ENCODE results near the gene NUP50. TPM values are rescaled to one million over a fixed set of nuclear protein-coding genes. Genes with fewer than 3 reads are reported as not detected.

Gene NUP50
- polyA plus RNA-seq, 1 donor (not counting 4 experiments of a cell fraction or from before 2014, with no cell fraction given) = 28.1 TPM

DNA sequence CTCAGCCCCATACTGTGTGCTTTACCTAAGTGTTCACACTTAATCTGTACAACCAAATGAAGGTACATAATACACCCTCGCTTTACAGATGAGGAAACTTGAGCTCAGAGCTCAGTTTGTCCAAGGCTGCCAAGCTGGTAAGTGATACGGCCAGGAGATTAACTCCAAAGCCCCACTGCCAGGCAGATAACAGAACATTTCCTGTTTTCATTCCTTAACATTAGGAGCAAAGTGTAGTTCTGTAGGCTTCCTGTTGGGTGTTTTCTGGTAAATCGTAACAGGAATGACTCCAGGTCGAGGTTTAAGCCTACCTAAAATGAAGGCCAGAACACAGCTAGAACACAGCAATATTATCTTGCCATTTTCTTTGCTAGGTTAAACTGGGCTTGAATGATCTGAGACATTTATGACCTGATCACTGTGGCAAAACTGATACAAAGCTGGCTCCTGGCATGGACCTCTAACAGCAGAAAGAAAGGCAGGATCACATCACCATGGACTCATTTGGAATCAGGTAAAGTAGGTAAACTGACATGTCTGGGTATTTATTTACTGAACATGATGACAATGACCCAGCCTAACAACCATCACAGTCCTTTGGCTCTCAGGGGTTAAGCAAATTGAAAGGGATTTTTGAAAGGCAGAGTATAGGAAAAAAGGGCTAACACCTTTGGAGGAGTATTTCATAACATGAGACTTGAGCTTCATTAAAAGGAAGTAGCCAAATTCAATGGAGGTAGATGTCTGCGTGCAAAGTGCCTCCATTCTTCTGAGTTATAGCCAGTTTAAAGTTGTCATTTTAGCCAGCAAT lies 3.9 kb upstream of the NUP50 start:
- Histone ChIP-seq H3K4me1 (ENCODE audit: control insufficient read depth, extremely low read depth, insufficient read depth, low read length) (peaks cover 15% of the 10 kb centered on the region), H2AFZ (ENCODE audit: control insufficient read depth, low read length) (no peak overlapping the region), H3K9me1 (ENCODE audit: control insufficient read depth, extremely low read depth, insufficient read depth, low read length) (peaks cover 2% of the 10 kb centered on the region), H3K4me2 (ENCODE audit: control insufficient read depth, extremely low read depth, insufficient read depth, low read depth, low read length) (peak overlapping the region; percentile 42), H3K9me3 (ENCODE audit: control insufficient read depth, low read depth, low read length) (no peaks in the 10 kb centered on the region), H3K4me3 (ENCODE audit: control insufficient read depth in 2 of 3, extremely low read depth in 1 of 3, insufficient read depth in 2 of 3, low read depth in 1 of 3, low read length in 3 of 3) (no peak overlapping the region), H3K27me3 (ENCODE audit: control insufficient read depth, extremely low read depth, insufficient read depth, low read length) (no peaks in the 10 kb centered on the region), H3K79me2 (ENCODE audit: control insufficient read depth, insufficient read depth, low read length) (peaks cover 74% of the 10 kb centered on the region), H3K9ac (ENCODE audit: control insufficient read depth, extremely low read depth, insufficient read depth, low read length) (peak overlapping the region; percentile 20), H3K36me3 (ENCODE audit: control insufficient read depth in 2 of 2, extremely low read depth in 1 of 2, insufficient read depth in 2 of 2, low read length in 2 of 2) (peaks cover 10 to 28% of the 10 kb centered on the region in 2 experiments), H3K27ac (ENCODE audit: control insufficient read depth, insufficient read depth, low read length) (peak overlapping the region; percentile 0), H4K20me1 (ENCODE audit: control insufficient read depth, extremely low read depth, insufficient read depth, low read length) (peaks cover 4% of the 10 kb centered on the region)
- no peak for DNase-seq (ENCODE audit: low read depth, low spot score)
- no peak for FAIRE-seq
- TF ChIP-seq, protein P1, sequence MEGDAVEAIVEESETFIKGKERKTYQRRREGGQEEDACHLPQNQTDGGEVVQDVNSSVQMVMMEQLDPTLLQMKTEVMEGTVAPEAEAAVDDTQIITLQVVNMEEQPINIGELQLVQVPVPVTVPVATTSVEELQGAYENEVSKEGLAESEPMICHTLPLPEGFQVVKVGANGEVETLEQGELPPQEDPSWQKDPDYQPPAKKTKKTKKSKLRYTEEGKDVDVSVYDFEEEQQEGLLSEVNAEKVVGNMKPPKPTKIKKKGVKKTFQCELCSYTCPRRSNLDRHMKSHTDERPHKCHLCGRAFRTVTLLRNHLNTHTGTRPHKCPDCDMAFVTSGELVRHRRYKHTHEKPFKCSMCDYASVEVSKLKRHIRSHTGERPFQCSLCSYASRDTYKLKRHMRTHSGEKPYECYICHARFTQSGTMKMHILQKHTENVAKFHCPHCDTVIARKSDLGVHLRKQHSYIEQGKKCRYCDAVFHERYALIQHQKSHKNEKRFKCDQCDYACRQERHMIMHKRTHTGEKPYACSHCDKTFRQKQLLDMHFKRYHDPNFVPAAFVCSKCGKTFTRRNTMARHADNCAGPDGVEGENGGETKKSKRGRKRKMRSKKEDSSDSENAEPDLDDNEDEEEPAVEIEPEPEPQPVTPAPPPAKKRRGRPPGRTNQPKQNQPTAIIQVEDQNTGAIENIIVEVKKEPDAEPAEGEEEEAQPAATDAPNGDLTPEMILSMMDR (optimal IDR thresholded peaks at IDR 0.05 in 1 of 3, IDR thresholded peaks at IDR 0.05 in 1 of 3, conservative IDR thresholded peaks at IDR 0.05 in 1 of 3; ENCODE audit: extremely low read depth in 1 of 3, insufficient read depth in 2 of 3, low read length in 3 of 3) = peak in 2 of 3 experiments; percentile 19 to 20
- no peak for TF ChIP-seq EZH2 (IDR thresholded peaks at IDR 0.05; ENCODE audit: low read length)
- dilution Hi-C loops (cut with MboI; ENCODE audit: extremely low pct_ligation_motif_present, low sequenced_read_pairs) = no loop called here

DNA sequence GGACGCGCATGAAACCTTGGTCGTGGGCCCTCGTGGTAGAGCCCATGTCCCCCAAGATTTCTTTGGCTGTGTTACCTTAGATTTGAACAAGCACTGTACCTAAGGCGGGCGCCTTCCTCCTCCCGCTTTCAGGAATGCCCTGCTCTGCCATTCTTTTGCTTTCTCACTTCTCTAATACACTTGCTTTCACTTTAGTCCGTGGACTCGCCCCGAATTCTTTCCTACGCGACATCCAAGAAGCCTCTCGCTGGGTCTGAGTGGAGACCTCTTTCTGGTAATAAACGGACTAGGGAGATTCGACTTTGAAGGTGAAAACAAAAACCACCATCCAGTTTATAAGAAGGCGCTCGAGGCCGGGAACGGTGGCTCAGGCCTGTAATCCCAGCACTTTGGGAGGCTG lies 1.2 kb upstream of the NUP50 start:
- Histone ChIP-seq H4K20me1 (ENCODE audit: control insufficient read depth, extremely low read depth, insufficient read depth, low read length) (peaks cover 4% of the 10 kb centered on the region), H3K36me3 (ENCODE audit: control insufficient read depth in 2 of 2, extremely low read depth in 1 of 2, insufficient read depth in 2 of 2, low read length in 2 of 2) (peaks cover 3 to 18% of the 10 kb centered on the region in 2 experiments), H3K79me2 (ENCODE audit: control insufficient read depth, insufficient read depth, low read length) (peaks cover 87% of the 10 kb centered on the region), H3K4me3 (ENCODE audit: control insufficient read depth in 2 of 3, extremely low read depth in 1 of 3, insufficient read depth in 2 of 3, low read depth in 1 of 3, low read length in 3 of 3) (peak overlapping the region; percentile 72 to 98 (median 90)), H3K9me3 (ENCODE audit: control insufficient read depth, low read depth, low read length) (no peaks in the 10 kb centered on the region), H3K27me3 (ENCODE audit: control insufficient read depth, extremely low read depth, insufficient read depth, low read length) (no peaks in the 10 kb centered on the region), H3K4me1 (ENCODE audit: control insufficient read depth, extremely low read depth, insufficient read depth, low read length) (peaks cover 25% of the 10 kb centered on the region), H3K9me1 (ENCODE audit: control insufficient read depth, extremely low read depth, insufficient read depth, low read length) (peaks cover 2% of the 10 kb centered on the region), H3K9ac (ENCODE audit: control insufficient read depth, extremely low read depth, insufficient read depth, low read length) (peak overlapping the region; percentile 97), H3K27ac (ENCODE audit: control insufficient read depth, insufficient read depth, low read length) (peak overlapping the region; percentile 97), H2AFZ (ENCODE audit: control insufficient read depth, low read length) (no peak overlapping the region), H3K4me2 (ENCODE audit: control insufficient read depth, extremely low read depth, insufficient read depth, low read depth, low read length) (peak overlapping the region; percentile 96)
- FAIRE-seq (no peak), DNase-seq (ENCODE audit: low read depth, low spot score) (no peak)
- TF ChIP-seq, protein P1 (optimal IDR thresholded peaks at IDR 0.05 in 1 of 3, IDR thresholded peaks at IDR 0.05 in 1 of 3, conservative IDR thresholded peaks at IDR 0.05 in 1 of 3; ENCODE audit: extremely low read depth in 1 of 3, insufficient read depth in 2 of 3, low read length in 3 of 3) = no peak
- no peak for TF ChIP-seq EZH2 (IDR thresholded peaks at IDR 0.05; ENCODE audit: low read length)
- dilution Hi-C loops (cut with MboI; ENCODE audit: extremely low pct_ligation_motif_present, low sequenced_read_pairs) = no loop called here
